G401.6 (cell line): Measurements from ENCODE around the gene SMTNL2.

Experiments used
- FAIRE-seq: peaks from 2 replicates; lab custom pipeline; 2012; peaks lifted over from hg19 to GRCh38; lab: Jason Lieb, UNC

SMTNL2 gene

DNA sequence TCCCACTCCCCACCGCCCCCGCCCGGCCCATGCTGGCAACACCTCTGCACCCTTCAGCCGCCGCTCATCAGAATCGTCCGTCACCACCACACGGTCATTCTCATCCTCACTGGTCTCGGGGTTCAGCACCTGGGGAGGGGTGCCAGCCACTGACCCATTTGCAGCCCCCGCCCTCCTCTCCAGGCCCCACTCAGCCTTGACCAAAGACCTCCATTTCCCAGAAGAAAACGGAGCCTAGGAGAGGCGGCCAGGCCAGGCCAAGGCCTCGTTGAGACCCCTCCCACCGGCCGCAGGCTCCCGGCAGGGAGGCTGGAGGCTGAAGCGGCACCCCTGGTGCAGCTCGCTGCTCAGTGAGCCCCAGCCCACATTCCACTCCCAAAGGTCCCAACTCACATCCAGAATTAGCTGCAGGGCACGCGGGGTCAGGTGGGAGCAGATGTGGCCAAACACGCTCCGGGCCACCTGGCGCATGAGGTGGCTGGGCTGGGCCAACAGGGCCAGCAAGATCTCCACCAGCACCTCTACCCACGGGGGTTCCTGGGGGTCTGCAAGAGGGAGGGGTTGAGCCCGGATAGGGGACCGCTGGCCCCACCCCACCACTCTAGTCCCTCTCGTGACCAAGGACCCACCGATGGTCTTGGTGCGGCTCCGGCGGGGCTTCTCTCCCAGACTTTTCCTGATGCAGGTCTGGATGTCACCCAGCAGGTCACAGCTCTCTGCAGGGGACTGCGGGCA is 38.9 kb upstream of the SMTNL2 start:
- FAIRE-seq = no peak

DNA sequence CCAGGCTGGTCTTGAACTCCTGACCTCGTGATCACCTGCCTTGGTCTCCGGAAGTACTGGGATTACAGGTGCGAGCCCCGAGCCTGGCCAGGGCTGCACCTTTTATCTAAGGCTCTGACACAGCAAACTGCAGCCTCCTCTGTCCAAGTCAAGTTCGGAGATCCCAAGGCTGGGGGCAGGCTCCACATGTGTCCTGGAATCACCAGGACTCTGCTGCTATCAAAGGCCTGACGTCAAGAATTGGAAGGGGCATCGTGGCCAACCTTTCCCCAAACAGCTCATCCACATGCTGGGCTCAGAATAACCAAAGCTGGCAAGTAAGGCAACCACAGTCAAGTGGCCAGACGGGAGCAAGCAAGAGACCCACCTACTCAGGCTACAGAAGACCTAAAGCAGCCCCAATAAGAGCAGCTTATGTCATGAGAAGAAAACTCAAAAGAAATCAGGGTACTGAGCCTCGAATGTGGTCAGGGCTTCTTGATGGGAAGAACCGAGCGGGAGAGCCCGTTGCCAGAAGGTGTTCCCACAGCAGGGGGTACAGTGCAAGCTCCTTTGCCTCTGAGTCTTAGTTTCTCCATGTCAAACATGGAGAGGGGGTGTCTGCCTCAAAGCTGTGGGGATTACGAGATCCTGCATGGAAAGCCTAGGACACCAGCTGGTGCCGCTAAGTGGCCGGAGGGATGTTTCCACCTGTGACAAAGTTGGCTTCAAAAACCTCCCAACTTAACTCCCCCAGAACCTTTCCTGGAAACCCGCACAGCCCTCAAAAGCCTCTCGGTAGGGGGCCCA is 37.0 kb upstream of the SMTNL2 start:
- FAIRE-seq = no peak

DNA sequence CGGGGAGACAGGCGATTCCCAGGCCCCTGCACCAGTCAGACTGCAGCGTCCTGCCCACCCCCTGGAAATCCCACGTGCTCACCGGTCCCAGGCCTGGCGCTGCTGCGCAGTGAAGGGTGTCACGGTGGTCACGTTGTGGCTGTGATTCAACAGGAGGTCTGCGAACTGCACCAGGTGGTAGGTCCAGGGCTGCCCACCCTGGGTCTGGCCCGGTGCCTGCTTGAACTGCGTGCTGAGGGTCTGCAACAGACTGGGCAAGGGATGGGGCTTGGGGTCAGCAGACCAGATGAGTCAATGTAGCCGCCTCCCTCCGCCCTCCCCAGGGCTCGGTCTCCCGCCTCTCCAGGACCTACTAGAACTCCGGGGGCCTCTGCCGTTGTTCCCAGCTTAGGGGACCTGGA is 36.3 kb upstream of the SMTNL2 start:
- no peak for FAIRE-seq

DNA sequence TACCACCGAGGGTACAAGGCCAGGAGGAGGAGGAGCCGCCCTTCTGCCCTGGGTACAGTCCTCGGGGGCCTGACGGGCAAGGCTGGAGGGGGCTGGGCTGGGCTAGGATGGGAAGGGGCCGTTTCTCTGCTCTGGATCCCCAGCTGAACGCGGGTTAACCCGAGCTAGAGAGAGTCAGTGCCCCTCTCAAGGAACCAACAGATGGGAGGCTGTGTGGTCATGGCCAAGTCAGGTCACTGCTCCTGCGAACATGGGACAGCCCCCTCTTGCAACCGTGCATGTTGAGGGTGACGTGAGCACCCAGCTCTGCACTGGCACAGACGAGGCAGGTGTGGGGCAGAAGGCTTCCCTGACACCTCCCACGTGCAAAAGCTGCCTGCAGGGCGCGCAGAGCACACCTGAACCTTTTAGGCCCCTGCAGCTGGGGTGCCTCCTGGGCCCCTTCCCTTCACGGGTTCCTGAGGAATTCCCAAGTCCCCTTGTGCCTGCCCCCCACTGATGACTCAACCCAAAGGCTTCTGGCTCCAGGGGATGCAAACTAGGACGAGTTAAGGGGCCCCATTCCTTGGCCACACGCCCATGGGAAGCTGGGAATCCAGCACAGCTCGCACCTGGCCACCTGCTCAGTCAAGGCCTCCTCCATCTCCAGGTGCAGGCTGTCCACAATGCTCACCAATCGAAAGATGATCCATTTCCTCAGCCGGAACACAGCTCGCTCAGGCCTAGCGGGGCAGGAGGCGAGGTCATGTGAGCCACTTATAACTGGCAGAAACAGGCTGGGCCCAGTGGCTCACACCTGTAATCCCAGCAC is 35.4 kb upstream of the SMTNL2 start:
- no peak for FAIRE-seq

DNA sequence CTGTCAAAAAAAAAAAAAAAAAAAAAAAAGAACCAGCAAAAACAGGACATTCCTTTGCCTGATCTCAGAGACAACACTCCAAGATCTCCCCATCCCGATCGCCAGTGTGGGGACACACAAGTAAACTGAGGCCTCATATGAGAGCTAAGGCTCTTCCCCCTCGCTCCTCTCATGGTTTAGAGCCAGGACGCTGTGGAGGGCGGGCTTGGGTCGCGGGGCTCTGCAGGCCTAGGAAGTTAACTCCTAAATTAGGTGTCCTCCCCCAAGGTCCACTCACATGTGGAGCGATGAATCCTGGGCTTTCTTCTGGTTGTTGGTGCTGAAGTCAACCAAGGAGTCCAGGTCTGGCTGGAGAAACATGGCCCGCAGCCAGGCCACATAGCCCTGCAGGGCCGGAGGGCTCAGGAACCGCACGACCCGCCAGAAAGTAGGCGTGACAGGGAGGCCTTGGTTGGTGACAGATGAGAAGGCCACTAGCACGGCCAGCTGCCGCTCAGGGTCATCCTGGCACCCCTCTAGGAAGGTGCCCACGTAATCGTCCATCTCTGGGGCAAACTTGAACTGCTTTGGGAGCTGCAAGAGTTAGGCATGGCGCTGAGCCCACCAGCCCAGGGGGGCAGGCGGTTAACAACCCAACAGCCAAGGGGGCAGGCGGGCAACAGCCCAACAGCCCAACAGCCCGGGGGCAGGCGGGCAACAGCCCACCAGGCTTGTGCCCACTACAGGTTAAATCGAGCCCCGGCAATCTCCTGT is 34.4 kb upstream of the SMTNL2 start:
- no peak for FAIRE-seq

DNA sequence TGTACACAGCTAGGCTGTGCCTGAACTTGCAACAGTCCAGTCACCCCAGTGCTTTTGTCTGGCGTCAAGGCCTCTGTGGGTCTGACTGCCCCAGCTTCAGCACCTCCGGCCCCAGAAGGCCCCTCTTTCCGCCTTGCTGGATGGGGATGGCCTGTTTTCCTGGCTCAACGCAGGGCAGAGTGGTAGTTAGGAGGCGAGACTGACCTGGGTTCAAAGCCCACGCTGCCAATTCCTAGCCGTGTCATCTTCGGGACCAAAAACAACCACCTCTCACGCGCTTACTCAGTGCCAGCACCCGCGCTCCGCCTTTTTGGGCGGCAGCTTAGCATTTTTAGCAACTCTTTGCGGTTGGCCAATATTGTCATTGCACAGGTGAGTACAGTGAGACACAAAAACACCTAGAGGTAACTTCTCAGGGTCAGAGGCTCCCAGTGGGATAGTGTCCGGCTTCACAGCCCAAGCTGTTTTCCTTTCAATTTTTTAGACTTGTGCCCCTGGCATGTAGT is 33.7 kb upstream of the SMTNL2 start:
- no peak for FAIRE-seq

DNA sequence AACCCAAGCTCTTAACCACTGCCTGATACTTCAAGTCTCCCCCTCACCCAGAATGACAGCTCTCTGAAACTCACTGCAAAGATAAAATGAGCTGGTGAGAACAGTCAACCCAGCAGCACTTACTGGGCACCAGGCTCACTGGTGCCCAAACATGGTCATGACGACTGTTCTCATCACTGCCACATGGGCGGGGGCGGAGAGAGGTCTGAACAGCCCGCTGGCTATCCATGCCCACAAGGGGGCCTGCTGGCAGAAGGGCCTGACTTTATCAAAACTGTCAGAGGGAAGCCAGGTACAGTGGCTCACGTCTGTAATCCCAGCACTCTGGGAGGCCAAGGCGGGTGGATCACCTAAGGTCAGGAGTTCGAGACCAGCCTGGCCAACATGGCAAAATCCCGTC is 33.2 kb upstream of the SMTNL2 start:
- FAIRE-seq = no peak

DNA sequence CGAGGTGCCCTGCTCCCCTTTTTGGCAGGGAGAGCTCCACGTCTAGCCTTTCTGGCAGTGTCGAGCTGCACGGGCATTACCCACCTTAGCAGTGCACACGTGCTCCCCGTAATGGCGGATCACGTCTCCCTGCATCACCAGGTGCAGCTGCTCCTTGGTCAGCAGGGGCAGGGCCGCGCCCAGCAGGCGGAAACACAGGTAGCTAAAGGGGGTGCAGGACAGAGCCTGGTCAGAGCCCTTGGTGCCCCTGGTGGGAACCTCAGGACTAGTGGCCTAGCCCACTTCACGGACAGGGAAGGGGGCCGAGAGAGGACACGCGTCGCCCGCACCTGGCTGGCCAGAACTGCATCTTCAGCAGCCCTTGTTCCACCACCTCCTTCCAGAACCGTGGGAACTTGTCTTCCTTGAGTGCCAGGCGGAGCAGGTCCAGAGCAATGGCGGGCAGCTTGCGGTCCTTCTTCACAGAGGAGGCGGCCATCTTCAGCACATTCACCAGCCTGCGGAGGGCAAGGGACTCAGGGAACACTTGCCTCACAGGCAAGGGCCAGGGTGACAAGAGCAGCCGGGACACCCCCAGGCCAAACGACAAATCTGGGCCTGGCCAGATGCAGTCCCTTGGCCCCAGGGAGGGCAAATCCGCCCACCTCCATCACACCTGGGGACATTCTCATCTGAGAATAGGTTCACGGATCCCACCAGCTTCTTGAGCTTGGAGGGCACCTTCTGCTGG is 32.4 kb upstream of the SMTNL2 start:
- FAIRE-seq = no peak

DNA sequence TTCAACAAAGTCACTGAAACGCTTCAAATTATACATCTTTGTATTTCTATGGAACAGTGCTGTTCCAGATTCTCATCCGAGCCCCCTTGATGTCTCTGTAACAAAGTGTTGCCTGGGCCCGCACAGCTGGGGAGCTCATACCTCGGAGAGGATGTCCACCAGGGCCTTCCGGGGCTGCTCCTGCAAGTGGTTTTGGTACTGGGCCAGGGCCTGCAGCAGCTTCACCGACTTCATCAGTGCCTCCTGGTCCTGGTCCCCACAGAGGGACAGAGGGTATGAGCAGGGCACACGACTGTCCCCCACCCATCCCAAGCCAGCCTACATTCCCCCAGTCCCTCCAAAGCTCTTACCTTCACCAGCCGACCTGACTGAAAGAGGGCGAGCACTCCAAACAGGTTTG is 30.7 kb upstream of the SMTNL2 start:
- FAIRE-seq = no peak

DNA sequence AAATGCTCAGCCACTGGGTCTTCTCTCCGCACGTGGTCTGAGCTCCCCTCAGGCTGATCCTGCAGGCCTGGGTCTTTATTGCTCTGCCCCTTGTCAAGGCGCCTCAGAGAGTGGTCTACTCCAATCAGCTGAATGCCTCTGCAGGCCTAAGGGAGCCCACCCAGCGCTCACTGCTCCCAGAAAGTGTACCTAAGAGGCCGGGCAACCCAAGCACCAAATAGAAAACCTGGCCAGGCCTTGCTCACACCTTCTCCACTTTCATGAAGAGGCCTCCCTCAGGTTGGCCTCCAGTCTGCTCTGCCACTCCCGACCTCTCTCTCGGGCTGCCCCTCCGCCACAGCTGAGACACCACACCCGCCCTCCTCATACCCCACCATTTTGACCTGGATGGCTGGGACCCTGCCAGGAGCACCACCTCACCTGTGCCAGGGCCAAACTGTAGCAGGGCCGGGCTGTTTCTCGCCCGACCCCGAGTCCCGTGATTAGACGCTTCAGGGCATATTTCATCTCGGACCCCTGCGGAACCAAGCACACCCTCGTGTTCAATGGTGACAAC is 29.8 kb upstream of the SMTNL2 start:
- FAIRE-seq = no peak

DNA sequence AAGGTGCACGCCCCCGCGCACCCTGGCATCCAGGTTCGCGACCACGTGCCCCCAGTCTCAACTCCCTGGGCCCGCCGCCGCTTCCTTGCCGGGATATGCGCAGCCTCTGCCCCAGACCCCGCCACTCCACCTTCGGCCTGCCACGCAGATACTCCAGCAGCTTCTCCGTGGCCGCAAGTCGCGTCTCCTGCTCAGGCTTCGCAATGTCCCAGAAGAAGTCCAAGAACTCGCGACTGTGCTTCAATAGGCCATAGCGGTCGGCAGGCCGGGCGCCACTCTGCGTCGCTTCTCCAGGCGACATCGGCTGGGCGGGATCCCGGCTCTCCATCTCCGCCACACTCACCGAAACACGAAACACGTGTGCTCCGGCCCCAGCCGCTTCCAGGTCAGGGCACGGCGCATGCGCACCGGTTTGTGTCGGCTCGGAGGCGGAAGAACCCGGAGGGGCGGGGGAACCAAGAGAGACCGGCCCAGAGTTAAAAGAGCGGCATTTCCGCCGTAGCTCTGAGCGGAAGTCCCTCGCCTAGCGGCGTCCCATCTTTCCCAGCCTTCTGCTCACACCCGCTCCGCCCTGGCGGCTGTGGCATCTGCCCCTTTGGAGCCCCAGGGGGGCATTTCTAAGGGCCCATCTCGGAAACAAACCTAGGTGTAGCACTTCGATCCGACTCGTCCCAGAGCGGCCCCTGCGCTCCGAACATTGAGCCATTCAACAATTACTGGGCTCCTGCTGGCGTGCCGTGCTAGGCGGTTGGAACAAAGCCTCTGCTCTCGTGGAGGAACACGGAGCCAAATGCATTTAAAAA is 29.1 kb upstream of the SMTNL2 start, which contains the start of gene MYBBP1A:
TSS of gene MYBBP1A (minus strand) at position 388 of the 803 bp plus-strand sequence. CDS start at position 328, 60 bp downstream.
- FAIRE-seq = peak; percentile 95

DNA sequence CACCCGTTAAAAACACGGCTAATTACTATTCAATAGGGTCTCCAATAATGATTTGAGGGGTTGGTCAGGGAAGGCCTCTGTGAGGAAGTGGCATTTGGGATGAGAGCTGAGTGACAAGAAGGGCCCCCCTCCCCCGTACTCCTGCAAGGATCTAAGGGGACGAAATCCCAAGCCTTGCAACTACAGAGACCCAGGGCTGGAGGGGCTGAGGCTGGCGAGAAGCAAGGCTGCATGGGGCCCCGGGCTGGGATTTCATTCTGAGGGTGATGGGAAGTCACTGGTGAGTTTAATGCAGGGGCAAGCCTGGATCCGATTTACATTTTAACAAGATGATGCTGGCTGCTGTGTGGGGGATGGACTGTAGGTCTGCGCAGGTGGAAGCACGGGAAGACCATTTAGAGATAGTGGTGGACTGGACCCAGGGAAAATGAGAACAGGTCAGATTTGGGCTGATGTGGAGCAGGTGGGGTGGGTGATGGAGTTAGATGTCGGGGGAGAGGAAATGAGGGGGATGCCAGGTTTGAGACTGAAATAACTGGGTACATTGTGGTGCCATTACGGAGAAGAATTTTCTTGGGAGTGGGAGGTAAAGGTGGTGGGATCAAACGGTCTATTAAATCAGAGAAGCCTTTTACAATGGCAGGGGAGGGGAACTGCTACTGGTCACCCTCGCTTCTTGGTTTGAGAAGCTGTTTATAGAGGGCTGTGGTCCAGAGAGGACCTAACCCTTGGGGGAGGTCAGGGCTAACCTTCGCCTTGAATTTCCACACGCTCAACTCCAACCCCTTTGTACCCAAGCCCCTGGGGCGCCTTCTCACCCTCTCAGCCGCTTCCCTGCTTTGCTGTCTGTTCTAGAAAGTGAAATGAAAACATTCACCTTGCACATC is 28.2 kb upstream of the SMTNL2 start:
- FAIRE-seq = no peak

DNA sequence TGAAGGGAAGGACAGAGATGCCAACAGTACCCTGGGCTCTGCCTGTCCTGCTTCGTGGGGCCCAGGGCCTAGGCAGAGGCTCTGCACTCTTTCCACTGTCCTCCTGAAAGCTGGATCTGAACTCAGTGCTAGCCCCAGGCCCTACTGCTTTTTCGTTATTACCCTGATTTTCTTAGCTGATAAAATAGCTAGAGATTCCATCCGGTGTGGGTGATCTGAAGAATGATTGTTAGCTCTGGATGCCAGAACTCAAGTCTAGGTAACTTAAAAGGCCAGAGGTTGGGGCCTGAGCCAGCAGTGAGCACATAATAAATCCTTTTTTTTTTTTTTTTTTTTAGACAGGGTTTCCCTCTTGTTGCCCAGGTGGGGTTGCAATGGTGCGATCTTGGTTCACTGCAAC is 27.3 kb upstream of the SMTNL2 start:
- FAIRE-seq = no peak

DNA sequence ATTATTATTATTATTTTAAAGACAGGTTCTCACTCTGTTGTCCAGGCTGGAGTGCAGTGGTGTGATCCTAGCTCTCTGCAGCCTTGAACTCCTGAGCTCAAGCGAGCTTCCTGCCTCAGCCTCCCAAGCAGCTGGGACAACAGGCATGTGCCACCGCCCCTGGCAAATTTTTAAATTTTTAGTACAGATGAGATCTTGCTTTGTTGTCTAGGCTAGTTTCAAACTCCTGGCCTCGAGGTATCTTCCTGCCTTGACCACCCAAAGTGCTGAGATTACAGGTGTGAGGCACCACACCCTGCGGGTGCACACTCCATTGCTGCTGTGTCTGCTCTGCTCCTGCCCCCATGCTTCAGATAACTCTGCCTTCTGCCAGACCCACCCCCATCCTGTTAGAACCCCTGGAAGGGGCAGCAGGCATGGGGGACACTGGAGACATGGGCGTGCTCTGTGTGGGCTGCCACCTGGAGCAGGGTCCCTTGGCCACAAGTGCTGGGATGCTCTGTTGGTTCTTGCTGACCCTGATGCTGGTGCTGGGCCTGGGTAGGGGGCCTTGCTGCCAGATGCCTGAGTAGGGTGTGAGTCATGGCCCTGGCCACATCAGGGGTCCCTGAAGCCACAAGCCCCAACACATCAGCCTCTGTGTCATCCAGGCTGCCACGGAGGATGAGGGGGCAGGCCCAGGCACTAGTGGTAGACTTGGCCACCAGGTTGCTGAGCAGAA is 26.5 kb upstream of the SMTNL2 start:
- FAIRE-seq = no peak

DNA sequence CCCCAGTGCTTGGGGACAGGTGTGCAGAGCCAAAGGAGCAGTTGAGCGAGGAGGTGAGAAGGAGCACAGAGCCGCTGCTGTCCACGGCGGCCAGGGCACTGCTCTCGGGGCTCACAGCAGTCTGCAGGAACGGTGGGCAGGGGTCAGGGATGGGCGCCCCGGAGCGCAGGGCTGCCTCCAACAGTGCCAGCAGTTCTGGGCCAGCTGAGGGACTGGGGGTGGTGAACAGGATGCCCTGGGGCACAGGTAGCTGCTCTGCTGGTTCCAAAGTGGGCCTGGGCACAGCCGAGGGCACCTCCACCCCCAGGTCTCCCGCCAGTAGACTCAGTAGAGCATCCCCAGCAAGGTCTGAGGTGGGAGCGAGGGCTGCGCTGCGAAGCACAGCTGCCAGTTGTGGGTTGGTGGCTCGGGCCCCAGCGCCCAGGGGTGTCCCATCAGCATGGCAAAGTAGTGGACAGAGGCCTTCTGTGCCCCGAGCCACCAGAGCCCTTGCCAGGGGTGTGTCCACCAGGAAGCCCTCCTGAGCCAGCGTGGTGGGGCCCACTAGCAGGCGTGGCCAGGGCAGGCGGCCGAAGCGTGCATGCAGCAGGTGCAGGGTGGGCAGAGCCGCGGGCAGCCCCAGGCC is 25.9 kb upstream of the SMTNL2 start:
- FAIRE-seq = no peak

DNA sequence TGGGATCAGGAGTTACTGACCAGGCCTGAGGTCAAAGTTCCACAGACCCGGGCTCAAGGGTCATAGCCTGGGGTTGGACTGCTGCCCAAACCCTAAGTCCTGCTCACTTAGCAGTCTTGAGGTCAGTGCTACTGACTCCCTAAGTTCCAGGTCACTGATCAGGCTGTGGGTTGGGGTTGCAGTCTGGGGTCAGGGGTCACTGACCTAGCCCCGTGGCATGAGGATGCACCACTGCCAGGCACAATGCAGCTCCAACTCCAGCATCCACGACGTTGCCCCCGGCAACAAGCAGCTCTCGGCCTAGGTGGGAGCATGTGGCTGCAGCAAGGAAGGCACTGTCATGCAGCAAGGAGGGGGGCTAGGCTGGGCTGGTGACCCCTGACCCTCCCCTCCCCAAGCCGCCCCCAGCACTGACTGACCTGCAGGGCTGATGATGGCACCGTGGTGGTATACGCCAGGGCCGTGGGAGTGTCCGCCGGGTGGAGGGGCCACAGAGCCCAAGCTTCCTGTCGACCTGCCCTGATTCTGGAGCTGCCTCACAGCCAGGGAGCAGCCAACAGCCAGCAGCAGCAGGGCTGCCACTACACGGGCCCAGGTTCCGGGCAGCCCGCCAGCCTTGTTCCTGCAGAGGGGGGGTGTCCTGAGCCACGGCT is 25.1 kb upstream of the SMTNL2 start:
- no peak for FAIRE-seq

DNA sequence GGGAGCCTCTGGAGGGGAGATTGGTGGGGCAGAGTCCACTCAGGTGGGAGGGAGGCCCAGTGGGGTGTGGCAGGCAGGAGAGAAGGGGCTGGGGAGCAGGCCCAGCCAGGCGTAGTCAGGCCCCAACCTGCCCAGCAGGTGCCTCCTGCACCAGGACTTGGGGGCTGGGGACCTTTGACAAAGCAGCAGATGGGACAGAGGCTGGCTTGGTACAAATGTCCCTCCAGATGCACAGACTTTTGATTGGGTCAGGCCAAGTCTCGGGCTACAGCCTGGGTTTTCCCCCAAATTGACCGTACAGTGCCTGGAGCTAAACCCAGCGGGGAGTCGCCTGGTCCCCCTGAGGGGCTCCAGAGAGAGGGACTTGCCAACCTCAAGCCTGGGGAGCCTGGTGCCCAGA is 24.4 kb upstream of the SMTNL2 start:
- no peak for FAIRE-seq
